CD4-positive, alpha-beta memory T cell (primary cell): ENCODE measurements around the gene CFP. TPM values are rescaled to one million over a fixed set of nuclear protein-coding genes. Genes with fewer than 3 reads are reported as not detected.

Experiments
- CTCF ChIA-PET: fragments of 350-600 bp; sonication (Branson Sonifier 250); formaldehyde crosslinking; loops from one replicate; lab custom pipeline; 2021; ENCODE audit warnings: inconsistent platforms; ENCODE audit not compliant: partially characterized antibody; lab: Charles Lee
- POLR2A ChIA-PET: fragments of 350-600 bp; sonication (Branson Sonifier 250); formaldehyde crosslinking; loops from one replicate; lab custom pipeline; 2021; ENCODE audit not compliant: partially characterized antibody; lab: Charles Lee
- DNase-seq, 5 donors: peaks; one replicate each; pipeline versions ENCODE4 v3.0.0 to v3.0.0-alpha.2; 2020 to 2022; ENCODE audit warnings: mixed read lengths in 1 of 5
- H3K27ac ChIP-seq: one replicate; pipeline ENCODE4 v1.7.0; 2013; ENCODE audit warnings: low read depth, low read length
- H3K27me3 ChIP-seq: 2 replicates; pipeline ENCODE4 v1.7.0; 2013; ENCODE audit warnings: mild to moderate bottlenecking, low read length, moderate library complexity; ENCODE audit not compliant: insufficient read depth
- H3K36me3 ChIP-seq: 2 replicates; pipeline ENCODE4 v1.7.0; 2013; ENCODE audit warnings: mild to moderate bottlenecking, low read length, moderate library complexity; ENCODE audit not compliant: insufficient read depth
- H3K4me1 ChIP-seq: 2 replicates; pipeline ENCODE4 v1.7.0; 2013; ENCODE audit warnings: mild to moderate bottlenecking, low read length, moderate library complexity; ENCODE audit not compliant: insufficient read depth
- H3K4me3 ChIP-seq, 2 donors: one replicate each; pipeline ENCODE4 v1.7.0; 2013; ENCODE audit warnings: low read length in 2 of 2, mild to moderate bottlenecking in 1 of 2
- H3K9me3 ChIP-seq, 2 donors: one replicate each; pipeline ENCODE4 v1.7.0; 2013; ENCODE audit warnings: low read length in 2 of 2, control low read depth in 1 of 2; ENCODE audit not compliant: control insufficient read depth in 1 of 2
- H3K27ac Mint-ChIP-seq, 7 donors: one replicate each; pipeline ENCODE4 v1.8.0; 2020 to 2021; ENCODE audit warnings: mixed read lengths in 7 of 7, mild to moderate bottlenecking in 6 of 7, inconsistent platforms in 3 of 7, moderate library complexity in 3 of 7
- H3K27me3 Mint-ChIP-seq, 2 donors: one replicate each; pipeline ENCODE4 v1.8.0; 2020 to 2021; ENCODE audit warnings: mixed read lengths in 2 of 2
- H3K36me3 Mint-ChIP-seq, 2 donors: one replicate each; pipeline ENCODE4 v1.8.0; 2020 to 2021; ENCODE audit warnings: mixed read lengths in 2 of 2, inconsistent platforms in 1 of 2, mild to moderate bottlenecking in 1 of 2
- H3K4me1 Mint-ChIP-seq, 4 donors: one replicate each; pipeline ENCODE4 v1.8.0; 2020 to 2021; ENCODE audit warnings: mixed read lengths in 4 of 4, mild to moderate bottlenecking in 1 of 4
- H3K4me3 Mint-ChIP-seq, 8 donors: one replicate each; pipeline ENCODE4 v1.8.0; 2020 to 2021; ENCODE audit warnings: mixed read lengths in 8 of 8, mild to moderate bottlenecking in 7 of 8, moderate library complexity in 6 of 8, inconsistent platforms in 3 of 8
- H3K9me3 Mint-ChIP-seq, 8 donors: one replicate each; pipeline ENCODE4 v1.8.0; 2020 to 2021; ENCODE audit warnings: mixed read lengths in 8 of 8, mild to moderate bottlenecking in 5 of 8, inconsistent platforms in 3 of 8, moderate library complexity in 1 of 8
- intact Hi-C: fragments of 100-400 bp; cut with micrococcal nuclease; formaldehyde crosslinking; loops from one replicate; pipeline ENCODE4 v1.15.1; 2023
- polyA plus RNA-seq, 2 donors: library from polyadenylated mRNA; unstranded; fragments of 300-500 nt; fragmentation: Illumina TruSeq; gene quantifications; one replicate each; pipeline ENCODE4 v1.2.3, GENCODE V29; 2021
- total RNA-seq, 2 experiments: library from RNA; stranded (reverse); gene quantifications; one replicate each; pipeline ENCODE4 v1.2.3, GENCODE V29; 2021

CFP gene
- total and polyA plus RNA-seq, 4 experiments from 2014 or later = 13.5 to 29.0 (median 22.4) TPM

DNA sequence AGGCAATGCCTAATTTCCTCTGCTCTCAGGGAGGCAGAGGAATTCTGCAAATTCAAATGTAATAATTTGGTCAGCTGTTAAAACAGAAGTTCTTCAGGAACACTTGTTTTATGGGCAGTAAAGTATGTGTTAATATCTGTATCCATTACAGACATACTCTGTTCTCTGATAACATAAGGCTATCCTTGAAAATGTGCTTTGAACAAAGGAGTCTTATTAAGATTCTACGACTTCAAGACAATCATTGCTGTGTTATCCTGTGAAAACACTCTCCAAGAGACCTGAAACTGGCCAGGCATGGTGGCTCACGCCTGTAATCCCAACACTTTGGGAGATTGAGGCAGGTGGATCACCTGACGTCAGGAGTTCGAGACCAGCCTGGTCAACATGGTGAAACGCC lies 1.9 kb upstream of the CFP start:
- ChIA-PET POLR2A (interaction anchor here (1.1 to 1.9 kb wide), 3 partner anchors 16 to 441 kb away, joined by 3 to 9 read pairs (median 7); no protein-coding TSS in a partner anchor), CTCF (no interaction called here)
- Histone ChIP-seq H3K4me1 (peaks cover 17% of the 10 kb centered on the region), H3K27ac (no peak overlapping the region), H3K4me3 (no peak overlapping the region), H3K27me3 (no peaks in the 10 kb centered on the region), H3K36me3 (peaks cover 4% of the 10 kb centered on the region), H3K9me3 (no peaks in the 10 kb centered on the region)
- H3K36me3 Mint-ChIP-seq = peaks cover 0 to 5% of the 10 kb centered on the region in 2 donors
- H3K4me1 Mint-ChIP-seq = peaks cover 11 to 23% (median 18%) of the 10 kb centered on the region in 4 donors
- no peak overlapping the region for H3K27ac Mint-ChIP-seq
- no peaks in the 10 kb centered on the region for H3K9me3 Mint-ChIP-seq
- H3K4me3 Mint-ChIP-seq = no peak overlapping the region
- no peak for DNase-seq
- intact Hi-C loops = no loop called here
- no peaks in the 10 kb centered on the region for H3K27me3 Mint-ChIP-seq

DNA sequence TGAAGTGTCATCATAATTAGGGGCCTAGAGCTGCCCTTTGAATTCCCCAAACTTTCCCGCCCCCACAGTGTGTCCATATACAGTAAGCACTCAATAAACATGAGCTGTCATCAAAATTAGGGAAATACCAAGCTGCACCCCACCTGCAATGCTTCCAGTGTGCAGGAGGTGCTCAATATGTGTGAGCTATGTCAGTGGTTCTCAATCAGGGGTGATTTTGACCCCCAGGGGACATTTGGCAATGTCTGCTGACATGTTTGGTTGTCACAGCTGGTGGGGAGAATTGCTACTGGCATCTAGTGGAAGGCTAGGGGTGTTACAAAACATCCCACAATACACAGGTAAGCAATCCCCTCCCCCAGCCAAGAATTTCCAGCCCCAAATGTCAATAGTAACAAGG lies 748 bp downstream of the CFP start:
- Histone ChIP-seq H3K9me3 (no peaks in the 10 kb centered on the region), H3K4me1 (peaks cover 17% of the 10 kb centered on the region), H3K27ac (no peak overlapping the region), H3K27me3 (no peaks in the 10 kb centered on the region), H3K36me3 (no peaks in the 10 kb centered on the region), H3K4me3 (no peak overlapping the region)
- peaks cover 13 to 24% (median 20%) of the 10 kb centered on the region in 4 donors for H3K4me1 Mint-ChIP-seq
- intact Hi-C loops = loop anchor here (1.0 kb wide), 1 partner anchor 68 kb away; the partner anchor contains the start of gene ARAF
- no peaks in the 10 kb centered on the region for H3K9me3 Mint-ChIP-seq
- peaks cover 0 to 10% of the 10 kb centered on the region in 2 donors for H3K36me3 Mint-ChIP-seq
- ChIA-PET POLR2A (interaction anchor here (0.6 to 3.3 kb wide), 5 partner anchors 9 to 109 kb away, joined by 3 to 9 read pairs (median 6); partner anchors contain the start of genes ELK1, SYN1 and TIMP1), CTCF (interaction anchor here (0.6 to 1.4 kb wide), 12 partner anchors 12 to 244 kb away, joined by 3 to 7 read pairs (median 4); partner anchors contain the start of gene ELK1)
- peak in 3 of 5 donors; percentile 21 to 42 (median 23) for DNase-seq
- peak overlapping the region in 6 of 7 donors; percentile 53 to 88 (median 75) for H3K27ac Mint-ChIP-seq
- H3K27me3 Mint-ChIP-seq = no peaks in the 10 kb centered on the region
- H3K4me3 Mint-ChIP-seq = peak overlapping the region; percentile 80 to 90 (median 86)

DNA sequence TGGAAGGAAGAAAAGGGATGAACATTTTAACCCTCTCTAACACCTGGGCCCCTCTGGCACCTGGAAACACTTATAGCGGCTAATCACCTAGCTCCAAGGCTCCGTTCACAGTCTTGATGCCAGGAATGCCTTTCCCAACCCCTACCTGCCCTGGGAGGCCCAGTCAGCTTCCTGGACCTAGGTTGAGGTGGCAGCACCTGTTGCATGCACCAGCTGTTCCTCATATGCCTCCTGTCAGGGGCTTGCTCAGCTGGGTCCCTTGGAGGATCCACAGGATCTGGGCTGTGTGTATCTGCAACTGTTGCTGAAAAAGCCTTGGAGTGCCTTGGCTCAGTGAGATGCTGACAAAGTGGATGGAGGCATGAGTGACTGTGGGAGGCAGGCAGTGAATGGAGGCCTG lies 4.4 kb downstream of the CFP start:
- peaks cover 0 to 2% (median 0%) of the 10 kb centered on the region in 8 donors for H3K9me3 Mint-ChIP-seq
- peaks cover 0 to 11% of the 10 kb centered on the region in 2 donors for H3K36me3 Mint-ChIP-seq
- DNase-seq = no peak
- H3K4me1 Mint-ChIP-seq = peaks cover 14 to 39% (median 24%) of the 10 kb centered on the region in 4 donors
- H3K4me3 ChIP-seq = no peak overlapping the region
- no peaks in the 10 kb centered on the region for H3K9me3 ChIP-seq
- H3K27me3 ChIP-seq = no peaks in the 10 kb centered on the region
- H3K27ac ChIP-seq = no peak overlapping the region
- no peaks in the 10 kb centered on the region for H3K27me3 Mint-ChIP-seq
- H3K4me1 ChIP-seq = peaks cover 15% of the 10 kb centered on the region
- CTCF ChIA-PET = no interaction called here
- H3K27ac Mint-ChIP-seq = no peak overlapping the region
- intact Hi-C loops = no loop called here
- peak overlapping the region in 1 of 8 donors; percentile 36 for H3K4me3 Mint-ChIP-seq
- H3K36me3 ChIP-seq = no peaks in the 10 kb centered on the region
- POLR2A ChIA-PET = no interaction called here

DNA sequence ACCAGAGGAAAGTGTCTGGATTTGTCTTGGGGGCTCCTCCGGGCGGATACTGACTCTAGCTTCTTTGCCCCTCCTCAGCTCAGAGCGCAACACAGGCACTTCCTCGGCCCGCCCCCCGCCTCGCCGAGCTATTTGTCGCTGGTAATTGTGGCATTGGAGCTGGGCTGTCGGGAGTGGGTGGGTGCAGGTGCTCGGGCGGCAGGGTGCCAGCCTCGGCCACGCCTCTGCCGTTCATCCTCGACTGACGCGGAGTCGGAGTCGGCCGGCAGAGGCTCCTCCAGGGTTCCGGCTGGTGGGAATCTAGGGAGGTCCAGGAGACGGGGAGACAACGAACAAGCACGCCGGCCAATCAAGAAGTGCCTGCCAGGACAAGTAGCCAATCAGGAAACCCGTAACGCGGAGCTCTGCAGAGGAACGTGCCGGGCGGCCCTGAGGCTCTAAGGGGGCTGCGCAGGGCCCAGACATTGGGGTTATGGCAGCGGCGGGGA lies 6.1 kb downstream of the CFP start:
- intact Hi-C loops = loop anchor here (5.0 kb wide), 1 partner anchor 41 kb away; the partner anchor contains the start of gene TIMP1
- peaks cover 0 to 2% (median 0%) of the 10 kb centered on the region in 8 donors for H3K9me3 Mint-ChIP-seq
- H3K36me3 Mint-ChIP-seq = peaks cover 0 to 9% of the 10 kb centered on the region in 2 donors
- no peaks in the 10 kb centered on the region for H3K36me3 ChIP-seq
- no peak overlapping the region for H3K27ac ChIP-seq
- peaks cover 7% of the 10 kb centered on the region for H3K4me1 ChIP-seq
- no peaks in the 10 kb centered on the region for H3K27me3 ChIP-seq
- peak overlapping the region in 4 of 7 donors; percentile 22 to 74 (median 56) for H3K27ac Mint-ChIP-seq
- peak overlapping the region; percentile 81 to 91 (median 86) for H3K4me3 Mint-ChIP-seq
- H3K9me3 ChIP-seq = no peaks in the 10 kb centered on the region
- no peaks in the 10 kb centered on the region for H3K27me3 Mint-ChIP-seq
- DNase-seq = peak; percentile 36 to 55 (median 48)
- peaks cover 4 to 29% (median 16%) of the 10 kb centered on the region in 4 donors for H3K4me1 Mint-ChIP-seq
- POLR2A ChIA-PET = interaction anchor here (1.4 to 2.3 kb wide), 4 partner anchors 15 to 63 kb away, joined by 6 to 12 read pairs (median 6); partner anchors contain the start of gene ARAF
- peak overlapping the region in 1 of 2 donors; percentile 31 for H3K4me3 ChIP-seq
- CTCF ChIA-PET = interaction anchor here (1.5 kb wide), 1 partner anchor 25 kb away, joined by 3 read pairs; no protein-coding TSS in a partner anchor

DNA sequence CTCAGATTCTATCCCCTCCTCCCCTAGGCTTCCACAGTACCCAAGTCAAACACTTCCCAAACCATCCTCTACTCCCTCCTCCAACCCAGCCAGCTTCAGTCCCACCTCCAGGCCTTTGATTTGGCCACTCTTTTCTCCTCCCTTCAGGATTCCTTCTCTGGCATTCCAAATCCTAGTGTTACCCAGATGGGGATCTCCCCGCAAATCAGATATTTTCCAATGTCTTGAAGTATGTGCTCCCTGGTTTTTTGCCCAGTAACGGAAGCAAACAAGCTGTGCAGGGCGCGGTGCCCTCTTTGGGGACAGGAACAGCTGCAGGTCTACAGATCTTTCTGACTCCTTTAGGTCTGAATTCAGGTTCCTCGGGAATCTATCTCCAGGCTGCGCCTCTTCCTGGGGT lies 7.9 kb downstream of the CFP start:
- Mint-ChIP-seq H3K36me3 (peaks cover 0 to 9% of the 10 kb centered on the region in 2 donors), H3K27ac (no peak overlapping the region), H3K4me1 (peaks cover 4 to 32% (median 18%) of the 10 kb centered on the region in 4 donors), H3K4me3 (peak overlapping the region in 3 of 8 donors; percentile 1 to 67 (median 22)), H3K9me3 (peaks cover 0 to 2% (median 0%) of the 10 kb centered on the region in 8 donors), H3K27me3 (peaks cover 0 to 7% of the 10 kb centered on the region in 2 donors)
- Histone ChIP-seq H3K4me3 (no peak overlapping the region), H3K36me3 (no peaks in the 10 kb centered on the region), H3K27ac (no peak overlapping the region), H3K27me3 (no peaks in the 10 kb centered on the region), H3K9me3 (no peaks in the 10 kb centered on the region), H3K4me1 (peaks cover 5% of the 10 kb centered on the region)
- no peak for DNase-seq
- ChIA-PET CTCF (no interaction called here), POLR2A (interaction anchor here (1.3 kb wide), 1 partner anchor 26 kb away, joined by 3 read pairs; no protein-coding TSS in a partner anchor)
- intact Hi-C loops = loop anchor here (5.0 kb wide), 1 partner anchor 40 kb away; the partner anchor contains the start of gene TIMP1

DNA sequence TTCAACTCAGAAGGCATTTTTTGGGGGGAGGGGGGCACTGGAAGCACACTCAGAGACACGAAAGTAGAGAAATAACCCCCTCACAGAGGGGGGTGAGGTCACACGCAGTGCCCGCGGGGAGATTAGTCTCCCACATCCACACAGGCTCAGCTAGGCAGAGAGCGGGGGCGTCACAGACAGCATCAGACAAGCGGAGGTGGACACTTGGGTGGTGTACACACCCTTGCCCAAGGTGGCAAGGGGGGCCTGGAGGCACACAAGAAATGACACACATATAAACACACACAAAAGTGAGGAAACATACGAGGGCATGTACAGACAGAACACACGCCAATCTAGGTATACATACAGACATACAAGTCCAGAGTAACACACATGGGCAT lies 9.4 kb downstream of the CFP start:
- peak overlapping the region in 4 of 7 donors; percentile 18 to 82 (median 45) for H3K27ac Mint-ChIP-seq
- Histone ChIP-seq H3K27ac (no peak overlapping the region), H3K36me3 (no peaks in the 10 kb centered on the region), H3K4me1 (peaks cover 5% of the 10 kb centered on the region), H3K9me3 (no peaks in the 10 kb centered on the region), H3K27me3 (no peaks in the 10 kb centered on the region), H3K4me3 (no peak overlapping the region)
- no peak for DNase-seq
- H3K4me3 Mint-ChIP-seq = peak overlapping the region in 2 of 8 donors; percentile 49 to 54
- H3K4me1 Mint-ChIP-seq = peaks cover 4 to 32% (median 18%) of the 10 kb centered on the region in 4 donors
- H3K9me3 Mint-ChIP-seq = peaks cover 0 to 3% (median 0%) of the 10 kb centered on the region in 8 donors
- peaks cover 0 to 3% of the 10 kb centered on the region in 2 donors for H3K36me3 Mint-ChIP-seq
- H3K27me3 Mint-ChIP-seq = peaks cover 0 to 7% of the 10 kb centered on the region in 2 donors
- ChIA-PET POLR2A (interaction anchor here (1.0 to 1.5 kb wide), 5 partner anchors 9 to 59 kb away, joined by 3 to 8 read pairs (median 5); partner anchors contain the start of genes ARAF and TIMP1), CTCF (interaction anchor here (1.0 kb wide), 1 partner anchor 60 kb away, joined by 3 read pairs; the partner anchor contains the start of gene ARAF)
- intact Hi-C loops = loop anchor here (5.0 kb wide), 1 partner anchor 38 kb away; the partner anchor contains the start of gene TIMP1
